Peyer's patch (tissue), 4 donors: ENCODE results near the gene ACSS1. TPM values are rescaled to one million over a fixed set of nuclear protein-coding genes. Genes with fewer than 3 reads are reported as not detected.

ENCODE experiments used
- DNase-seq, 3 donors: peaks; one replicate each; pipeline ENCODE4 v3.0.0-alpha.2; 2017 to 2019
- H3K27ac ChIP-seq, 4 donors: fragments of 200-600 bp; sonication (generic); one replicate each; pipeline ENCODE4 v1.5.1; 2016 to 2019
- H3K27me3 ChIP-seq, 2 donors: fragments of 200-600 bp; sonication (generic); one replicate each; pipeline ENCODE4 v1.5.1; 2019
- H3K36me3 ChIP-seq, 3 donors: fragments of 200-600 bp; sonication (generic); one replicate each; pipeline ENCODE4 v1.5.1; 2016 to 2019
- H3K4me1 ChIP-seq, 4 donors: fragments of 200-600 bp; sonication (generic); one replicate each; pipeline ENCODE4 v1.5.1; 2016 to 2019
- H3K4me3 ChIP-seq, 4 donors: fragments of 200-600 bp; sonication (generic); 1 replicate in 3 of 4; 2 replicates in 1 of 4; pipeline ENCODE4 v1.5.1; 2016 to 2019; ENCODE audit warnings: mild to moderate bottlenecking in 1 of 4
- H3K9me3 ChIP-seq, 4 donors: fragments of 200-600 bp; sonication (generic); one replicate each; pipeline ENCODE4 v1.5.1; 2016 to 2019; ENCODE audit warnings: mild to moderate bottlenecking in 1 of 4
- POLR2A ChIP-seq, 2 donors: fragments of 450-650 bp; IDR thresholded peaks; one replicate each; pipeline ENCODE4 v1.5.1; 2017; ENCODE audit warnings: antibody characterized with exemption in 2 of 2, mild to moderate bottlenecking in 2 of 2, moderate library complexity in 2 of 2
- total RNA-seq, 4 donors: library from RNA; depleted of rRNA; stranded (reverse); fragments of >200 nt; gene quantifications; one replicate each; pipeline ENCODE4 v1.1.0, GENCODE V29; 2016
- TF ChIP-seq, protein P1 (sequence below), 6 experiments: fragments of 450-650 bp in 4 of 6; fragments of 200-600 bp in 2 of 6; sonication (generic) in 1 of 6; IDR thresholded peaks; one replicate each; pipeline ENCODE4 v1.5.1; 2017 to 2019; ENCODE audit warnings: antibody characterized with exemption in 6 of 6, mild to moderate bottlenecking in 3 of 6, moderate library complexity in 1 of 6

ACSS1 gene
- total RNA-seq, 4 donors from 2014 or later: 49.5 to 160 (median 134) TPM

DNA sequence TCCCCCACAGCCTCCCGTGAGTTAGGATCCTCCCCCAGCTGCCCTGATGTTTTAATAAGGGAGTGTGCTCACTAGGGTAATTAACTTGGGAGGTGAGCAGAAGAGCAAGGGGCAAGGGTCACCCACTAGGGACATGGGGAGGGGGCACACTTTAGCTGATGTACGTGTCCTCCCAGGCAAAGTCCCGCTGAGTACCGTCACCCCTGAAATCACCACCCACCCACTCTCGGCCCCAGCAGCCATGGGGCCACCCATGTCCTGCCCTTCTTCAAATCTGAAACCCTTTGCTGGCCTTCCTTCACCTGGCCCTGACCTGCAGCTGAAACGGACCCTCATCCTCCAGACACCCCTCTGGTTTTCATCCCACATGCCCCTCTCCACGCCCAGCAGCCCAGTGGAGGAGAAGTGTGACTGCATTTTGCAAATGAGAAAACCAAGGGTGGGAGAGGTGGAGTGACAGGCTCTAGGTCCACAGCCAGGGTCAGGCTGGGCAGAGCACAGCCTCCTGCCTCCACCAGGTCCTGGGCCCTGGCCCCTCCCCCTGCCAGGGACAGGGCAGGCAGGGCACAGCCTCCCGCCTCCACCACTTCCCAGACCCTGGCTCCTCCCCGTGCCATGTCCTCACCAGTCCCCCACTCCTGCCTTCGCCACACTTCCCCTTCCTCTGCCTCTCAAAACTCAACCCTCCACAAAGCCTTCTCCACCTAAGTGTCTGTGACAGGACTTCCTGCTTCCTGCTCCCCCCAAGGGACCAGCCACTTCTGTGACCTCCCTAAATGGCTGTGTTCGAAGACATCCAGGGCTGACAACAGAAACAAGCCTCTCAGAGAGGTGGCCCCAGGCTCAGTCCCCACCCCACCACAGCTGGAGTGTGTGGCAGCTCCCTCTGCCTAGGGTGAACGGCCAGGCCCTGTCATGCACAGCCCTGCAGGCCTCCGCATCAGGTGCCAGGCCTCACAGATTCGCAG lies 15.1 kb downstream of the ACSS1 start:
- Histone ChIP-seq H3K4me3 (no peak overlapping the region), H3K4me1 (peaks cover 22 to 88% (median 42%) of the 10 kb centered on the region in 4 donors), H3K27ac (peak overlapping the region; percentile 76 to 87 (median 82)), H3K36me3 (peaks cover 0 to 24% (median 0%) of the 10 kb centered on the region in 3 donors), H3K27me3 (no peaks in the 10 kb centered on the region), H3K9me3 (no peaks in the 10 kb centered on the region)
- peak; percentile 76 to 81 (median 78) for DNase-seq
- no peak for TF ChIP-seq POLR2A (IDR thresholded peaks at IDR 0.05)
- TF ChIP-seq, protein P1, sequence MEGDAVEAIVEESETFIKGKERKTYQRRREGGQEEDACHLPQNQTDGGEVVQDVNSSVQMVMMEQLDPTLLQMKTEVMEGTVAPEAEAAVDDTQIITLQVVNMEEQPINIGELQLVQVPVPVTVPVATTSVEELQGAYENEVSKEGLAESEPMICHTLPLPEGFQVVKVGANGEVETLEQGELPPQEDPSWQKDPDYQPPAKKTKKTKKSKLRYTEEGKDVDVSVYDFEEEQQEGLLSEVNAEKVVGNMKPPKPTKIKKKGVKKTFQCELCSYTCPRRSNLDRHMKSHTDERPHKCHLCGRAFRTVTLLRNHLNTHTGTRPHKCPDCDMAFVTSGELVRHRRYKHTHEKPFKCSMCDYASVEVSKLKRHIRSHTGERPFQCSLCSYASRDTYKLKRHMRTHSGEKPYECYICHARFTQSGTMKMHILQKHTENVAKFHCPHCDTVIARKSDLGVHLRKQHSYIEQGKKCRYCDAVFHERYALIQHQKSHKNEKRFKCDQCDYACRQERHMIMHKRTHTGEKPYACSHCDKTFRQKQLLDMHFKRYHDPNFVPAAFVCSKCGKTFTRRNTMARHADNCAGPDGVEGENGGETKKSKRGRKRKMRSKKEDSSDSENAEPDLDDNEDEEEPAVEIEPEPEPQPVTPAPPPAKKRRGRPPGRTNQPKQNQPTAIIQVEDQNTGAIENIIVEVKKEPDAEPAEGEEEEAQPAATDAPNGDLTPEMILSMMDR (IDR thresholded peaks at IDR 0.05): peak in 1 of 6 experiments; percentile 4

DNA sequence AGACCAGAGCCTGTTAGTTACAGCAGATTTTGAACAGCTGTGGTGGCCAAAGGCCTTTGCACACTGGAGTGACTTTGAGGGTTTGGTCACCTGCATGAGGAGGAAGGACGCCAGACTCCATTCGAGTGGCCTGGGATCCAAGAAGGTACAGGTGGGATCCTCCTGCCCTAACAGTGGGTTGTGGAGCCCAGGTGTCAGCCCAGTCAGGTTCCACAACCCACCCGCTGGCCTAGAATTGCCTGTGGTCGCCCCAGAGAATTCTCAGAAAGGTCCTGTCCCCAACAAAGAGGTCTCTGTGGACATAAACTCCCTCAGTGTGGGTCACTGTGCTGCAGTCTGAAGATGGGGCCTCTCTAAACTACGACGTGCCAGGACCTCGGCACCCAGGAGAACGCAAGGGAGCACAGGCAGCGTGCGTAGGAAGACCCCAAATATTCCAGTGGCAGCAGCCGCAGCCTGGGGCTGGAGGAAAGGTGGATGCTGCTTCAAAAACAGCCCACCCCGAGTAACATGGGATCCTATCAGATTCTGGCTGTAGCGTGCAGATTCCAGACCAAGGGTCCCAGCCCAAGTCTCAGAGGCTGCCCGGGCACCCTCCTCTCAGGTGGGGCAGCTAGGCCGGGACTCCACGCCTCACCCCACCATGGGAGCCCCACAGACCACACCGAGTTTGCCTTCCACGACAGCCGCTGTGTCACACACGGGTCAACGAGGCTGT lies 16.0 kb downstream of the ACSS1 start:
- Histone ChIP-seq H3K4me1 (peaks cover 29 to 91% (median 50%) of the 10 kb centered on the region in 4 donors), H3K36me3 (peaks cover 0 to 15% (median 0%) of the 10 kb centered on the region in 3 donors), H3K4me3 (no peak overlapping the region), H3K27me3 (no peaks in the 10 kb centered on the region), H3K9me3 (no peaks in the 10 kb centered on the region), H3K27ac (peak overlapping the region; percentile 5 to 87 (median 82))
- DNase-seq: peak in 1 of 3 donors; percentile 43
- TF ChIP-seq, protein P1 (IDR thresholded peaks at IDR 0.05): no peak
- TF ChIP-seq POLR2A (IDR thresholded peaks at IDR 0.05): no peak

DNA sequence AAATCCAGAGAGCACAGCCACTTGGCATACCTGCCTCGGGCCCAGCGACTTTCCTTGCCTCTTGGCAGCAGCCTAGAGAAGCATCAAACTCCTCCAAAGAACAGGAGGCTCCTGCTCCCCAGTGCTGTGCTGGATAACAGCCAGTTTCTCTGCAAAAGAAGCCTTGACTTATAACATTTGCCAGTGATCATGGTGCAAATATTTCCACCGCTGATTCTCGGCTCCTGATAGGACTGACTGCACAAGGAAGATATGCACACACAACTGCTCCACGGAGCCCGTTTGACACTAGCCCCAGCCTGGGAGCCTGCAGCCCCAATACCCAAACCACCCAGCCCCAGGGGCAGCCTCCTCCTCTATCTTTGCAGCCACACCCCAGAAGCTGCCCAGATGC lies 17.5 kb downstream of the ACSS1 start:
- peaks cover 29 to 98% (median 54%) of the 10 kb centered on the region in 4 donors for H3K4me1 ChIP-seq
- H3K27ac ChIP-seq: peak overlapping the region; percentile 49 to 84 (median 68)
- no peaks in the 10 kb centered on the region for H3K27me3 ChIP-seq
- no peaks in the 10 kb centered on the region for H3K9me3 ChIP-seq
- H3K4me3 ChIP-seq: peak overlapping the region in 1 of 4 donors; percentile 3
- DNase-seq: no peak
- H3K36me3 ChIP-seq: no peaks in the 10 kb centered on the region
- TF ChIP-seq, protein P1 (IDR thresholded peaks at IDR 0.05): no peak
- TF ChIP-seq POLR2A (IDR thresholded peaks at IDR 0.05): no peak

DNA sequence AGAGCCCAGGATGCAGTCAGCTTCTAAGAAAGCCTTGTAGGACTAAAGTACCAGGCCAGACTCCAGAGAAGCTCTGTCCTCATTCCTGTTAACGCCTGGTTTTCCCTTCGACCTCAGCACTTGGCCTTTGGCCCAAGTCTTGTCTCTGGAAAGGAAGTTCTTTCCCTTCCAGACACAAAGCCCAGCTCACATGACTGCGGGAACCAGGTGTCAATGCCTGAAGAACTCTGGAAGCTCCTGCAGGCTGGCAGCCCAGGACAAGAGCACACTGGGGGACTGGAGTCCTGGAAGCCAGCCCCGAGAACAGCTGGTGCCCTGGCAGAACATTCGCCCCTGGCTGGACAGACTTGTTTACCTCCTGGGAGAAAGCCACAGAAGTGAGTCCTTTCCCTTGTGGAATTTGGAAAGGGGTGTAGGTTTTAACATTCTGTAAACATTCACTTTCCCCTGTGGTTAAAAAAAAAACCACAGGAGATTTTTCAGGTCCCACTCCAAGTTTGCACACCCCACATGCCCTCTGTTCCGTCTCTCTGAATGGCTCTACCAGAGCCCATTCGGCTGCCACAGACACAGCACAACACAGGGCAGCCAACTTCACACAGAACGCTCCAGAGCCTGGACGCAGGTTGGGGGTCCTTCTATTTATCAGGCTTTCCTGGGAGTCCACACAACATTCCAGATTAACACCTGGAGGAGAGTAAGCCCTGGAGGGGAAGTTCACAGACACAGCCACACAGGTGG lies 18.1 kb downstream of the ACSS1 start:
- peak in 2 of 3 donors; percentile 84 to 90 for DNase-seq
- Histone ChIP-seq H3K27me3 (no peaks in the 10 kb centered on the region), H3K36me3 (no peaks in the 10 kb centered on the region), H3K4me3 (peak overlapping the region in 2 of 4 donors; percentile 3 to 5), H3K9me3 (no peaks in the 10 kb centered on the region), H3K4me1 (peaks cover 29 to 99% (median 54%) of the 10 kb centered on the region in 4 donors), H3K27ac (peak overlapping the region; percentile 49 to 84 (median 68))
- TF ChIP-seq, protein P1 (IDR thresholded peaks at IDR 0.05): no peak
- peak in 1 of 2 donors; percentile 45 for TF ChIP-seq POLR2A (IDR thresholded peaks at IDR 0.05)

DNA sequence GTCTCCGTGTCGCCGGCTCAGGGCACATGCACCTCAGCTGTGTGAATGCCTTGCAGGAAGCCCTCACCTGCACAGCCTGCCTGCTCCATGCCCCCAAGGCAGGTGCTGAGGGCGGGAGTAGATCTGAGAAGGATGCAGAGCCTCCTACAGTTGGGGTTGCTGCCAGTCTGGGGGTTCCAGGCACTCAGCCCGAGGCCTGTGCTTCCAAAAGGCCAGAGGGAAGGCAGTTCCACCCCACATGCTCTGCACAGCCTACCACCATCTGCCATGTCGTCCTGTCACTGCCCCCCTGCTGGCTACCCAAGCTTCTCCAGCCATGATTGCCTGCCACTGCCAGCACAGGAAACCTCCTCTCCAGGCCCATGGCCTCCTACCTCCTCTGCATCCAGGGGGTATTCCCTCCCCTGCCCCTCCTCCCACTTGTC lies 19.3 kb downstream of the ACSS1 start:
- peaks cover 29 to 94% (median 51%) of the 10 kb centered on the region in 4 donors for H3K4me1 ChIP-seq
- TF ChIP-seq, protein P1 (IDR thresholded peaks at IDR 0.05): no peak
- no peak for TF ChIP-seq POLR2A (IDR thresholded peaks at IDR 0.05)
- no peak for DNase-seq
- no peaks in the 10 kb centered on the region for H3K9me3 ChIP-seq
- H3K36me3 ChIP-seq: no peaks in the 10 kb centered on the region
- H3K27ac ChIP-seq: peak overlapping the region; percentile 7 to 84 (median 68)
- no peak overlapping the region for H3K4me3 ChIP-seq
- no peaks in the 10 kb centered on the region for H3K27me3 ChIP-seq
